Measurements from ENCODE around the gene MAD1L1.

Gene MAD1L1

DNA sequence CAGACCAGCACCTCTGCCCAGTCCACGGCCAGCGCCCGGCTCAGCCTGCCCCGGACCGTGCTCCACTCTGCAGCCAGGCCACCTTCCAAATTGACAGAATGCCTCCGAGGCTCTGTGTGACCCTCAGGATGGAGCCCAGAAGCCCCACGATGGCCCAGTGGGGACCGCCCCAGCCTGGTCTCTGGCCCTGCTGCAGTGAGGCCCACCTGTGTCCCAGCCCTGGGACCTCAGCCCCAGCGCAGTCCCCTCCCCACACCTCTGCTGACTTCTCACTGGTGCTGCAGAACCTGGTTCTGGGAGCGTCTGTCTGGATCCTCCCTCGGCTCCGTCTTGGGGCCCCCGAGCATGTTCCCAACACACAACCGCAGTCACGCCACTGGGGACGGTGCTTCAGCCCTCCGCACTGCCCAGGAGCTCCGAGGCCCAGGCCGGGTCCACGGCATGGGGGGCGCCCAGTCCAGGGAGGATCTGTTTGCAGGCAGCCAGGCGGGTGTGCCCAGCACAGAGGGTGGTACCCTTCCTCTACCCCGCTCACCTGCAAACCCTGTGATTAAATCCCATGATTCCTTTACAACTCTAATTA, 314.6 kb downstream of the MAD1L1 start:
- H3K4me3 ChIP-seq (ENCODE audit: low read depth, low read length) = no peak overlapping the region
- no peaks in the 10 kb centered on the region for H3K36me3 ChIP-seq (ENCODE audit: control insufficient read depth, insufficient read depth, low read length)
- no peaks in the 10 kb centered on the region for H3K9me3 ChIP-seq (ENCODE audit: control insufficient read depth, insufficient read depth, low read length)
- H3K4me1 ChIP-seq (ENCODE audit: control insufficient read depth, insufficient read depth, low read length) = no peaks in the 10 kb centered on the region
- H3K27me3 ChIP-seq (ENCODE audit: control insufficient read depth, insufficient read depth, low read length) = no peaks in the 10 kb centered on the region
- H3K9ac ChIP-seq (ENCODE audit: low read depth, low read length) = no peak overlapping the region

DNA sequence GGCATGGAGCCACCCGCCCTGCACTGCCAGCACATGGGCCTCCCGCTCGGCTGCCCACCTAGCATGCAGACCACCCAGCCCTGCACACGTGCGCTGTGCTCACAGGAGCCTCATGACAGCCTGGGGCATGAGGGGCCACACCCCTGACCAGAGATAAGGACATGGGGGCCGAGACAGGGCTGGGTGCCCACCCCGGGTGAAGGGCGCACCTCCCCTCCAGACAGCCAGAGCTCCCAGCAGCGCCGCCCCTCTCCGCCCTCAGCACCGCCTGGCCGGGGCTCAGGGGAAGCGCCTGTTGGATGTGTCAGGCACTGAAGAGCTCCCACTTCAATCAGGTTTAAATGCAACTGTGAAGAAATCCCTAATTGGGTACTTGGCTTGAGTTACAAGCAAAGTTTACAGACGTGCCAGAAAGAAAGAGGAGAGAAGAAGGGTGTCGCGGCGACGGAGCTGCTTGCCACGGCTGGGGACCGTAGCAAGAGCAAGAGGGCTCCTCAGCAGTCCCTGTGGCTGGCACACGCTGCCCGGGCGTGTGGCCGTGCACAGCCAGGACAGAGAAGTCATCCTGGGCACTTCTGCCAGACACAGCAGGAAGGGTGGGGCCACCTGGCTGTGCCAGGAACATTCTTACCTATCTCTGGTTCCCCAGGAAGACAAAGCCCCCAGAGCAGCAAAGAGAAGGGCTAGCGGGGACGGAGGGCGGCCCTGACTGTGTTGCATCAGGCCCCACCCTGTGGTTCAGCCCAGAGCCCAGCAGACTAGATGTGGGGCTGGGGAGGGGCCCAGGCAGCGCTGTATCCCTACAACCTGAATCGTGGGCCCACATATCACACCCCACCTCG, 315.3 kb downstream of the MAD1L1 start:
- Histone ChIP-seq H3K36me3 (ENCODE audit: control insufficient read depth, insufficient read depth, low read length) (no peaks in the 10 kb centered on the region), H3K4me1 (ENCODE audit: control insufficient read depth, insufficient read depth, low read length) (no peaks in the 10 kb centered on the region), H3K27me3 (ENCODE audit: control insufficient read depth, insufficient read depth, low read length) (no peaks in the 10 kb centered on the region), H3K9me3 (ENCODE audit: control insufficient read depth, insufficient read depth, low read length) (no peaks in the 10 kb centered on the region), H3K9ac (ENCODE audit: low read depth, low read length) (no peak overlapping the region), H3K4me3 (ENCODE audit: low read depth, low read length) (no peak overlapping the region)

DNA sequence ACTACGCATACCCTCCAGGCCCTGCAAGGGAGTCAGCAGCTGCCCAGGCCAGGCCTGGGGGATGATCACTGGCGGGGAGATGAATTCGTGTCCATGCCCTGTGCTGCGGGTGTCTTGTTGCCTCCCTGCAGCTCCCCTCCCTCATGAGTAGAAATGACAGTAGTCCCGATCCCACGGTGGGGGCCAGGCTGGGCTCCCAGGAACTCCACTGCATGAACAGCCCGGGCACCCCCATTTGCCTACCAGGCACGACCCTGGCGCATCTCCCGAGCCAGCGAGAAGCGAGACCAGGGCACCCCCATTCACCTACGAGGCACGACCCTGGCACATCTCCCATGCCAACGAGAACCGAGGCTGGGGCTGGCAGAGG, 316.2 kb downstream of the MAD1L1 start:
- no peak overlapping the region for H3K9ac ChIP-seq (ENCODE audit: low read depth, low read length)
- H3K4me3 ChIP-seq (ENCODE audit: low read depth, low read length) = no peak overlapping the region
- no peaks in the 10 kb centered on the region for H3K27me3 ChIP-seq (ENCODE audit: control insufficient read depth, insufficient read depth, low read length)
- no peaks in the 10 kb centered on the region for H3K36me3 ChIP-seq (ENCODE audit: control insufficient read depth, insufficient read depth, low read length)
- no peaks in the 10 kb centered on the region for H3K4me1 ChIP-seq (ENCODE audit: control insufficient read depth, insufficient read depth, low read length)
- H3K9me3 ChIP-seq (ENCODE audit: control insufficient read depth, insufficient read depth, low read length) = no peaks in the 10 kb centered on the region

DNA sequence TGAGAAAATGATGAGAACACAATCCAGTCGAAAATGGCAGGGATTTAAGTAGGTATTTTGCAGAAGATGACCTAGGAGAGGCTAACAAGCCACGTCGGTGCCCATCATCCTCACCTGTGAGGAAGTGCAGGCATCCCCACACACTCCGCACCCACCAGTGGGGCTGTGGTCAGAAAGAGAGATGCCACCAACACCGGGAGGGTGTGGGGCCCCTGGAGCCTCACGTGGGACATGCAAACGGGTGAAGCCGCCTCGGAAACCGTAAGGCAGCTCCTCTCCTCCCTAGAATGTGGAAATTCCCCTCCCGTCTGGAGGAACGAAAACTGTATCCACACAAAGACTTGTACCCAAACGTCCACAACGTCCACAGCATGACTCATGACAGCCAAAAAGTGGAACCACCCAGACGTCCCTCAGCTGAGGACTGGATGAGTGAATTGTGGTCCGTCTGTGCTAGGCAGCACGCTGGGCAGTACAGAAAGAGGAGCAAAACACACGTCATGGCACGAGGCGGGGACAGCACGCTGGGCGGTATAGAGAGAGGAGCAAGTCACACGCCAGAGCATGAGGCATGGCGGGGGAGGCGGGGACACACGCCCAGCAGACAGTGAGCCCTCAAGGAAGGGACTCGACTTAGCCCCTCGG, 316.7 kb downstream of the MAD1L1 start:
- Histone ChIP-seq H3K9ac (ENCODE audit: low read depth, low read length) (no peak overlapping the region), H3K9me3 (ENCODE audit: control insufficient read depth, insufficient read depth, low read length) (no peaks in the 10 kb centered on the region), H3K4me1 (ENCODE audit: control insufficient read depth, insufficient read depth, low read length) (no peaks in the 10 kb centered on the region), H3K36me3 (ENCODE audit: control insufficient read depth, insufficient read depth, low read length) (no peaks in the 10 kb centered on the region), H3K4me3 (ENCODE audit: low read depth, low read length) (no peak overlapping the region), H3K27me3 (ENCODE audit: control insufficient read depth, insufficient read depth, low read length) (no peaks in the 10 kb centered on the region)

DNA sequence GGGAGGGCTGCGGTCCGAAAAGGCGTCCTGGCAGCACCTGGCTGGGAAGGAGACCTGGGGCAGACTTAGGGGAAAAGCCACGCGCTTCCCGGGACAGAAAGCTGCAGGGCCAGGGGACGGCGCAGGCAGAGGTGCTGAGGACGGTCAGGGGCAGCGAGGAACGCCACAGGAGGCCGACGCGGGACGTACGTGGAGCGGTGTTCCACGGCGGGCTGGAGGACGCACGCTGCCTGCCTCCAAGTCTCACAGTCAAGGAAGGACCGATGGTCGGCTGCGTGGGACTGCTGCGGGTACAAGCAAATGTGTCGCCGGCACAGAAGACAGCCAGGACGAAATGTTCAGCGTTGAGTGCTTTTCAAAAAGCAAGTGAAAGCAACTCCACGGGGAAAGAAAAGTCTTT, 317.4 kb downstream of the MAD1L1 start:
- no peaks in the 10 kb centered on the region for H3K9me3 ChIP-seq (ENCODE audit: control insufficient read depth, insufficient read depth, low read length)
- no peak overlapping the region for H3K9ac ChIP-seq (ENCODE audit: low read depth, low read length)
- no peaks in the 10 kb centered on the region for H3K4me1 ChIP-seq (ENCODE audit: control insufficient read depth, insufficient read depth, low read length)
- H3K36me3 ChIP-seq (ENCODE audit: control insufficient read depth, insufficient read depth, low read length) = no peaks in the 10 kb centered on the region
- H3K4me3 ChIP-seq (ENCODE audit: low read depth, low read length) = no peak overlapping the region
- no peaks in the 10 kb centered on the region for H3K27me3 ChIP-seq (ENCODE audit: control insufficient read depth, insufficient read depth, low read length)

DNA sequence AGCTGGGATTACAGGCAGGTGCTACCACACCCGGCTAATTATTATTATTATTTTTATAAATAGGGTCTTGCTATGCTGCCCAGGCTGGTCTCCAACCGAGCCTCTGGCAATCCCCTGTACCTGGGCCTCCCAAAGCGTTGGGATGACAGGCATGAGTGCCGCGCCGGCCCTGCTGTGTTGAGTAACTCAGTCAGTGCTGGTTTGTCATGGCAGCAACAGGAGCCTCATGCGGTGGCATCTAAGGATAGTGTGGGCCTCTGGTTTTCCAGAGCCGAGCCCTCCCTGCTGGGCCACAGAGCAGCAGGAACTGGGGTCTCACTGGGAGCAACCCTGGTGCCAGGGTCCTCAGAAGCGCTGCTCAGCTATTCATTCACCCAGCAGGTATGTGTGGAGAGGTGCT, 318.0 kb downstream of the MAD1L1 start:
- no peaks in the 10 kb centered on the region for H3K36me3 ChIP-seq (ENCODE audit: control insufficient read depth, insufficient read depth, low read length)
- no peaks in the 10 kb centered on the region for H3K27me3 ChIP-seq (ENCODE audit: control insufficient read depth, insufficient read depth, low read length)
- H3K9me3 ChIP-seq (ENCODE audit: control insufficient read depth, insufficient read depth, low read length) = no peaks in the 10 kb centered on the region
- H3K4me1 ChIP-seq (ENCODE audit: control insufficient read depth, insufficient read depth, low read length) = no peaks in the 10 kb centered on the region
- no peak overlapping the region for H3K4me3 ChIP-seq (ENCODE audit: low read depth, low read length)
- no peak overlapping the region for H3K9ac ChIP-seq (ENCODE audit: low read depth, low read length)

DNA sequence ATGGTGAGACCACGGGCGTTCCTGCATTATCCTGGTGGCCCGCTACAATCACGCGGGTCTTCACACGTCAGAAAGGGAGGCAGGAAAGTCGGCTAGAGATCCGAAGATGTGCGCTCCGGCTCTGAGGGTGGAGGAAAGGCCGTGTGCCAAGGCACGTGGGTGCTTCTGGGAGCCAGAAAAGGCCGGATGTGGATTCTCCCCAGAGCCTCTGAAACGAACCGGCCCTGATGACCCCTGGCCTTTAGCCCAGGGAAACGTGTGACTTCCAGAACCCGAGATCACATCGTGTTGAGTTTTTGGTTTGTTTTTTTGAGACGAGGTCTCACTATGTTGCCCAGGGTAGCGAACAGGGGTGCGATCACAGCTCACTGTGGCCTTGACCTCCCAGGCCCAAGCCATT, 318.4 kb downstream of the MAD1L1 start:
- H3K4me1 ChIP-seq (ENCODE audit: control insufficient read depth, insufficient read depth, low read length) = no peaks in the 10 kb centered on the region

DNA sequence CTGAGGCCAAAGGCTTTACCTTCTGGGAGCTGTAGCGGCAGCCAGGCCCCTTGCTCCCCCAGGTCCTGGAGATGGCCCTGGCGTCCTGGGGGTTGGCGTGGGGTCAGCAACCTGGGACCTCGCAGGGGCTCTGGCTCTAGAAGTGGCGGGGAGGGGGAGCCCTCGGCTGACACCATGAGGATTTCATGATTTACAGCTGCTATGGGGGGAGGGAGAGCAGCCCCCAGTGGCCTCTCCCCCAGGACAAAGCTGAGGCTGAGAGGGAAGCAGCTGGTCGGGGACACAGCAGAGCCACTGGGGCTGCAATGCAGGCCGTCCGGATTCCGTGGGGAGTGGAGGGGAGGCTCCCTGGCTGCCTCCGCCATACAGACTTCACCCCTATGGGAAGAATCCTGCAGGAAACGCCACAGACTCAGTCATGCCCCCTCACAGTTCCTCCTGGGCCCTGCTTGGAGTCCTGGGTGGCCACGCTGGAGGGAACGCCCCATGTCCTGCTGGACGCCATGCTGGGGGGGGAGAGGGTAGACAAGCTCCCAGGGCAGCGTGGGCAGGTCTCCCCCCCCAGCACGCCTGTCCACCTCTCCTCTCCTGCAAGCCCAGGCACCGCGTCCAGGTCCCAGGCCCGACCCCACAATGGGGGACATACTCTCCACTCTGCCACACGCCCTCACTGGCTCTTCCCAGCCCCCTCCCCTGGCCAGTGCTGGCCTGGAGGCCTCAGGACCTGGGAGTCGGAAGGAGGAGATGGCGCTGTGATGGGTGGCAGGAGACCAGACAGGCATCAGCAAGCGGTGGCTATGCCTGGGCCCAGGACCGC, 319.1 kb downstream of the MAD1L1 start:
- no peaks in the 10 kb centered on the region for H3K27me3 ChIP-seq (ENCODE audit: control insufficient read depth, insufficient read depth, low read length)
- no peaks in the 10 kb centered on the region for H3K9me3 ChIP-seq (ENCODE audit: control insufficient read depth, insufficient read depth, low read length)
- H3K9ac ChIP-seq (ENCODE audit: low read depth, low read length) = no peak overlapping the region
- no peak overlapping the region for H3K4me3 ChIP-seq (ENCODE audit: low read depth, low read length)
- H3K4me1 ChIP-seq (ENCODE audit: control insufficient read depth, insufficient read depth, low read length) = no peaks in the 10 kb centered on the region
- no peaks in the 10 kb centered on the region for H3K36me3 ChIP-seq (ENCODE audit: control insufficient read depth, insufficient read depth, low read length)

More for the DNA sequence above, 318.4 kb downstream of the MAD1L1 start:
- H3K27me3 ChIP-seq (ENCODE audit: control insufficient read depth, insufficient read depth, low read length) = no peaks in the 10 kb centered on the region
- H3K9ac ChIP-seq (ENCODE audit: low read depth, low read length) = no peak overlapping the region
- H3K36me3 ChIP-seq (ENCODE audit: control insufficient read depth, insufficient read depth, low read length) = no peaks in the 10 kb centered on the region
- H3K4me3 ChIP-seq (ENCODE audit: low read depth, low read length) = no peak overlapping the region
- no peaks in the 10 kb centered on the region for H3K9me3 ChIP-seq (ENCODE audit: control insufficient read depth, insufficient read depth, low read length)

GRCh38 chr7:1912593-1913465, 319.9 kb downstream of the MAD1L1 start:
- Histone ChIP-seq H3K27me3 (ENCODE audit: control insufficient read depth, insufficient read depth, low read length) (no peaks in the 10 kb centered on the region), H3K4me1 (ENCODE audit: control insufficient read depth, insufficient read depth, low read length) (no peaks in the 10 kb centered on the region), H3K36me3 (ENCODE audit: control insufficient read depth, insufficient read depth, low read length) (peaks cover 2% of the 10 kb centered on the region), H3K9me3 (ENCODE audit: control insufficient read depth, insufficient read depth, low read length) (no peaks in the 10 kb centered on the region), H3K9ac (ENCODE audit: low read depth, low read length) (no peak overlapping the region), H3K4me3 (ENCODE audit: low read depth, low read length) (no peak overlapping the region)

DNA sequence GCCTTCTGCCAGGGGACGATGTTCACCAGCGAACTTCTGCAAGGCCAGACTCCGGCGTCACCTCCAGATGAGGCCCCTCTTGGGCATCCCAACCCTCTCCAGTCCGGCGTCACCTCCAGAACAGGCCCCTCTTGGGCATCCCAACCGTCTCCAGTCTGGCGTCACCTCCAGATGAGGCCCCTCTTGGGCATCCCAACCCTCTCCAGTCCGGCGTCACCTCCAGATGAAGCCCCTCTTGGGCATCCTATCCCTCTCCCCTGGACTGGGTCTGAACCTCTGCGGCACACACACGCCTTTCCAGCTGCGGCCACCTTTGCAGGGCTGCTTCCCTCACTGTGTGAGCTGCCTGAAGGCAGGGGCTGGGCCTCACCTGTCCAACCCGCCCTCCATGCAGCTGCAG, 321.2 kb downstream of the MAD1L1 start:
- H3K9me3 ChIP-seq (ENCODE audit: control insufficient read depth, insufficient read depth, low read length) = no peaks in the 10 kb centered on the region
- no peak overlapping the region for H3K4me3 ChIP-seq (ENCODE audit: low read depth, low read length)
- H3K27me3 ChIP-seq (ENCODE audit: control insufficient read depth, insufficient read depth, low read length) = no peaks in the 10 kb centered on the region
- H3K36me3 ChIP-seq (ENCODE audit: control insufficient read depth, insufficient read depth, low read length) = peaks cover 2% of the 10 kb centered on the region
- no peak overlapping the region for H3K9ac ChIP-seq (ENCODE audit: low read depth, low read length)
- no peaks in the 10 kb centered on the region for H3K4me1 ChIP-seq (ENCODE audit: control insufficient read depth, insufficient read depth, low read length)

- H3K27me3 ChIP-seq (ENCODE audit: control insufficient read depth, insufficient read depth, low read length) = no peaks in the 10 kb centered on the region
- no peaks in the 10 kb centered on the region for H3K9me3 ChIP-seq (ENCODE audit: control insufficient read depth, insufficient read depth, low read length)
- no peaks in the 10 kb centered on the region for H3K4me1 ChIP-seq (ENCODE audit: control insufficient read depth, insufficient read depth, low read length)
- H3K9ac ChIP-seq (ENCODE audit: low read depth, low read length) = no peak overlapping the region
- no peak overlapping the region for H3K4me3 ChIP-seq (ENCODE audit: low read depth, low read length)
- peaks cover 2% of the 10 kb centered on the region for H3K36me3 ChIP-seq (ENCODE audit: control insufficient read depth, insufficient read depth, low read length)
These were observed 321.9 kb downstream of the MAD1L1 start for GRCh38 chr7:1910827-1911226.
